GM12892 (cell line): ENCODE data around the gene PITPNC1.
"Not testable (repeated sequence)": the region's sequence is repeated elsewhere in the genome, so short reads cannot be mapped to it uniquely, and the experiment has no call there.

Experiments used
- DNase-seq: peaks from one replicate; pipeline ENCODE4 v3.0.0; 2011; ENCODE audit not compliant: insufficient read length
- FAIRE-seq: peaks from 2 replicates; lab custom pipeline; 2011; peaks lifted over from hg19 to GRCh38; lab: Jason Lieb, UNC
- POLR2A ChIP-seq: IDR thresholded peaks from 2 replicates; pipeline ENCODE4 v1.6.1; 2011; ENCODE audit warnings: low read depth, low read length, control low read depth
- POLR2AphosphoS5 ChIP-seq: IDR thresholded peaks from 2 replicates; pipeline ENCODE4 v1.6.1; 2011; ENCODE audit warnings: low read depth, low read length, control low read depth
- TAF1 ChIP-seq: IDR thresholded peaks from 2 replicates; pipeline ENCODE4 v1.6.1; 2011; ENCODE audit warnings: low read depth, mild to moderate bottlenecking, control low read depth, low read length, borderline replicate concordance

Gene PITPNC1

DNA sequence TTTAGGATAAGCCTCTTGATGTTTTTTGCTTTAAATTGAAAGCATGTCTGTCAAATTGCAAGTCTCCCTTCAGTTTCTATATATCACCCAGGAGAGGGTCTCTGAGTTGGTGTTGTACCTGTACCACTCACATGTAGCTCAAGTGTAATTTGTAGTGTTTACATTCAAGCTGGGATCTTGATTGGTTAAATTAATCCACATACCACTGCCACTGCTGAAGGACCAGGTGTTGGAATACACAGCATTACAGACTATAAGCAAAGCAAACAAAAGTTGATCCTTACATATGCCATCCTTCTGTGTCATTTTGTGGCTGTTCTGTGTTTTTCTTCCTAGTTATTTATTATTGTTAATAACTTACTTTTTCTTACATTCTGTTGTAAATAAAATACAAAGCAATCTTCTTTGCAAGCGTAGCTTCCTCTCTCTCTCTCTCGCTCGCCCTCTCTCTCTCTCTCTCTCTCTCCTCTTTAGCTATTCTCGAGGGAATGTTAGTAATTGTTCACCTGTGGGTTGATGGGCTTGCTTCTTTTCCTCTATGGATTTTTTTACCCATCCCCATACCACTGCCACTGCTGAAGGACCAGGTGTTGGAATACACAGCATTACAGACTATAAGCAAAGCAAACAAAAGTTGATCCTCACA is 319.9 kb downstream of the PITPNC1 start:
- TF ChIP-seq TAF1 (no peak), POLR2AphosphoS5 (no peak), POLR2A (no peak)
- DNase-seq (no peak), FAIRE-seq (no peak)

DNA sequence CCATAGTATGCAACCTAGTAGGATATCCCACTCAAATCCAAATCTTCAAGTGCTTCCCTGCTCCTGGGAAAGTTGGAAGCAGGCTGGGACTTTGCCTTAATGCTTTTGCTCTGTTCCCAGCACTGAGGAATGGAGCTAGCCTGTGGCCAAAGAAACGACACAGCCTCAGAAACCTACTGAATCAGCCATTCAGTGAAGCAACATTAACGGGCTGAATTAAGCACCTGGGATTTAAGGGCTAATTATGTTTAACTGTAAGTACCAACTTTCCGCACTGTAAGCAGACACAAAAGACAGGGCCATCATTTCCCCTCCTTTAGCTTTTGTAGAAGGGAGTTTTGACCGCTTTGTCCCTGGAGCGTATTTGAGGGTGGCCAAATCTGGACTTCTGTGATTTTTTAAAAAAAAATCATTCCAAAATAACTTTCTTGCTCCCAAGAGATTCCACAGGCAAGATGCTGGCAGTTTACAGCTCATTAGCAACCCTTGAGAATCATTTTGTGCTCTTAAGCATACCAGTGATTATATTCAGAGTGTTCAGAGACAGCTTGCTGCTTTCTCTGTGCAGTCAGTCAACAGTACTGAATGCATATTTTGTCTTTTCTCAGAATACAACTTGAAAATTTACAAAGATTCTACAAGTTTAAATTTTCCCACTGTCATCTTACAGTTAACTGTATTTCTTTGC is 323.1 kb downstream of the PITPNC1 start:
- DNase-seq (no peak), FAIRE-seq (no peak)
- TF ChIP-seq POLR2AphosphoS5 (no peak), TAF1 (no peak), POLR2A (no peak)

DNA sequence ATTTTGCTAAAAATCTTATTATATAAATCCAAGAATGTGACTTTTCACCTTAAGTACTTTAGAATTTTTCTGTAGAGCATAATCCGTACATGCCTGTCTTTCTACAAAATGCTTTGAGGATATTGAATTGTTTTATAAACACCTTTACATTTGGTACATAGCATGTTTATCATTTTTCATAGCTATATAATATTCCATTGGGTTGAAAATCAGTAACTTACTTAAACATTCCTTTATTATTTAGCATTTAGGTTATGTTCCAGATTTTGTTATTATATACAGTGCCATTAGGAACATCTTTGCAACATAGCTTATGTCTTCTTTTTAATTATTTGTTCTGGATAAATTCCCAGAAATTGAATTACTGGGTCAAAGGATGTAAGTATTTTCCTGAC is 323.6 kb downstream of the PITPNC1 start:
- no peak for DNase-seq
- TF ChIP-seq TAF1 (no peak), POLR2A (no peak), POLR2AphosphoS5 (no peak)
- FAIRE-seq: no peak

DNA sequence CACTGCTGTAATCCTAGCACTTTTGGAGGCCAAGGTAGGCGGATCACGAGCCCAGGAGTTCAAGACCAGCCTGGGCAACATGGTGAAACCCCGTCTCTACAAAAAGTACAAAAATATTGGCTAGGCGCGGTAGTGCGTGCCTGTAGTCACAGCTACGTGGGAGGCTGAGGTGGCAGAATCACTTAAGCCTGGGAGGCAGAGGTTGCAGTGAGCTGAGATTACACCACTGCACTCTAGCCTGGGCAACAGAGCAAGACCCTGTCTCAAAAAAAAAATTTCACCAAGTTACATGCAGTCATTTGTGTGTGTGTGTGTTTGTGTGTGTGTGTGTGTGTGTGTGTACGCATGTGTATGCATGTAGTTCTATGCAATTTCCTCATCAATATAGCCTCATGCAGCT is 325.8 kb downstream of the PITPNC1 start:
- not testable (repeated sequence) for FAIRE-seq, DNase-seq

DNA sequence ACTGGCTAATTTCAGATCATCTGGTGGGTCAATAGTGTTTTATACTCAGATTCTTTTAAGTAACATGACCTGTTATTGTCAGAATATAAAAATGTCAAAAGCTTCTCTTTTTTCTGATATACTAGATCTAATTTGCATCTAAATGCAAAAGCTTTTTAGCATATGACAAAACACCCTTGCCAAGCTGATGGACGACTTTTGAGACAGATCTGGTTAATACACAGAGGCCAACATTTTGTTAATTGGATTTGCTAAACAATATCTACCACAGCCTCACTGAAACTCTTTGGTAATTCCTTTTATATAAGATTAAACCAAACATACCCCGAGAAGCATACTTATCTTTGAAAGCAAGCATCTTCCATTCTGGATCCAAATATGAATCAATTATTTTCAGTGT is 330.4 kb downstream of the PITPNC1 start:
- TF ChIP-seq POLR2A (no peak), TAF1 (no peak), POLR2AphosphoS5 (no peak)
- DNase-seq (no peak), FAIRE-seq (no peak)

DNA sequence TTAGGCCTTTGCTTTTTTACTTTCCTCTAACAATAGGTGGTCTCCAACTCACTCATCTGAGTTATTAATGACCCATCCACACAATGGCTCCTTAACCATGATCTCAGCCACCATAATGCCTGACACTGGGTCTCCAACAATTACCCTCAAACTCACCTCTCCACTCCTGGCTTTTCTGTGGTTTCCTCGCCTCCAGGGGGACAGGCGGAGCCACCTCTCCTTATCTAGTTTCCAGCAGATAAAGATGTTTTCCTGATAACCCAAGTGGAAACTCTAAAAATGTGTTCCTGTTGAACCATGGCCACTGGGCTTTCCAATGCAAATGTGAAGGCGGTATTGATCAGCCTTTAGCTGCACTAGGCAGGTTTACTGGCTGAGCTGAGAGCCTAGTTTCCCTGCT is 331.3 kb downstream of the PITPNC1 start:
- DNase-seq (no peak), FAIRE-seq (no peak)
- TF ChIP-seq POLR2AphosphoS5 (no peak), TAF1 (no peak), POLR2A (no peak)

DNA sequence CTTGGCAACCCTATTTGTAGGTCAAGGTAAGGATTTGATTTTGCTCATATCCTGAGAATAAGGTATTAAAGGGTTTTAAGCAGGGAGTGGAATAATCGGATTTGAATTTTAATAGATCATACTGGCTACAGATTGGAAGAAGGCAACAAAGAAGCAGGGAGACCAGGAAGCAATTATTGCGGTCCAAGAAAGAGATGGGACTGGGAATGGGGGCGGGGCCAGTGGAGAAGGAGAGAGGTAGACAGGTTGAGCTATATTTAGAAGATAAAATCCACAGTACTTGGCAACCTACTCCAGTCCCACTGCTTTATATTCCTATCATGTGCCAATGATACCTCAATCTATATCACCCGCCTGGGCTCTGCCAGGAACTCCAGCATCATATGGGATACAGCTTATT is 334.8 kb downstream of the PITPNC1 start:
- FAIRE-seq (no peak), DNase-seq (no peak)

DNA sequence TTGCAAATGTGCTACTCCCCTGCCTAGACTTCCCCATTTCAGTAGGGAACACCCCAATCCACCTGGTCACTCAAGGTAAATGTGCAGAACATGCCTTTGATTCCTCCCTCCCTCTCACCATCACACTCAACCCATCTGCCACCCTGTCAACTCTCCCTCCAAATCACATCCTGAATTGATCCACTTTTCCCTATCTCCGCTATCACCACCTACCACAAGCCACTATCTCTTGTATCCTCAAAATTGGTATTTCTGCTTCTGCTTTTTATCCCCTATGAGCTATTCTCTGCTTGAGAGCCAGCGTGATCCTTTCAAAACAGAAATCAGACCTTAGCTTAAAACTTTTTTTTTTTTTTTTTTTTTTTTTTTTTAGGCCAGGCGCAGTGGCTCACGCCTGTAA is 335.3 kb downstream of the PITPNC1 start:
- DNase-seq: no peak
- FAIRE-seq: no peak
- TF ChIP-seq POLR2A (no peak), TAF1 (no peak), POLR2AphosphoS5 (no peak)

More for the DNA sequence above, 334.8 kb downstream of the PITPNC1 start:
- TF ChIP-seq POLR2AphosphoS5 (no peak), TAF1 (no peak), POLR2A (no peak)

DNA sequence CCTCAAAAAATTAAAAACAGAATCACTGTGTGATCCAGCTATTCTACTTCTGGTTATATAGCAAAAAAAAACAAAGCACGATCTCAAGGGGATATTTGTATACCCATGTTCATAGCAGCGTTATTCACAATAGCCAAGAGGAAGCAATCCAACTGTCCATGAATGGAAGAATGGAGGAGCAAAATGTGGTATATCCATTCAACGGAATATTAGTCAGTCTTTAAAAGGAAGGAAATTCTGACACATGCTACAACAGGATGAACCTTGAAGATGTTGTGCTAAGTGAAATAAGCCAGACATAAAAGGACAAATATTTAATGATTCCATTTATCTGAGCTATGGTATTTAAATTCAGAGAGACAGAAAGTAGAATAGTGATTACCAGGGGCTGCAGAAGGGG is 336.1 kb downstream of the PITPNC1 start:
- DNase-seq: no peak
- no peak for FAIRE-seq
- TF ChIP-seq POLR2A: no peak
- TF ChIP-seq TAF1: no peak
- no peak for TF ChIP-seq POLR2AphosphoS5

DNA sequence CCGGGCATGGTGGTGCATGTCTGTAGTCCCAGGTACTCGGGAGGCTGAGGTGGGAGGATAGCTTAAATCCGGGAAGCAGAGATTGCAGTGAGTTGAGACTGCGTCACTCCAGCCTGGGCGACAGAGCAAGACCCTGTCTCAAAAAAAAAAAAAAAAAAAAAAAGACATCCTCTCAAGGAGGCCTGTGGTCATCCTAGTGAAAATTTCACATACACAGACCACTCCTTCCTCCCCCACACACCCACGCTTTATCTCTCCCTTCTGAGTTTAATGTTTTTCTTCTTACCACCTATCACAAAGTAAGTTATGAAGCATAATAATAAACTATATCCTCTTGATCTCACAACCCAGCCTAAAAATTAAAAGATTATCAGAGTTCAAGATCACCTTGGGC is 339.3 kb downstream of the PITPNC1 start:
- FAIRE-seq: no peak
- DNase-seq: no peak
- no peak for TF ChIP-seq POLR2AphosphoS5
- no peak for TF ChIP-seq TAF1
- no peak for TF ChIP-seq POLR2A

DNA sequence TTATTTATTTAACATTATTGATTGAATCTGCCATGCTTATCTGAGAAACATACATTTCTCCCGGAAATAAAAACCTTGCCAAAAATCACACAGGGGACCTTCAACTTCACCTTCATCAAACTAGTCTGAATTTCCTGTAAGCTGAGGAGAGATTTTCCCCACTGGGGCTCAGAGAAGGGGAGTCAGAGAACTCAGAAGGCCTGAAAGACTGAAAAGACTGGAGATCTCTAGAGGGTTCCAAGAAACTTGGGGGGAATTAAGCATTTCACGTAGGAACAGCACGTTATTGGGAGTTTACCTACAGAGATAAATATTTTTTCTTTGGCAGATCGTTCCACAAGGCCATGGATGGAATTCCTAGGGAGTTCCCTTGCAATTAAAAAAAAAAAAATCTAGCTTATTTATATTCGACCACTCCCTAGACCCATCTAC is 340.1 kb downstream of the PITPNC1 start:
- DNase-seq: no peak
- no peak for TF ChIP-seq TAF1
- no peak for TF ChIP-seq POLR2AphosphoS5
- no peak for TF ChIP-seq POLR2A
- no peak for FAIRE-seq
